Measurements from ENCODE around the gene NEIL1. TPM values are rescaled to one million over a fixed set of nuclear protein-coding genes. Genes with fewer than 3 reads are reported as not detected.

NEIL1 gene
- total and polyA plus RNA-seq, 2 donors (not counting 3 experiments of a cell fraction or from before 2014, with no cell fraction given) = 29.5 TPM

GRCh38 chr15:75339531-75340240, 7.2 kb upstream of the NEIL1 start:
- H3K79me2 ChIP-seq (ENCODE audit: control insufficient read depth, insufficient read depth, low read length) = peaks cover 7% of the 10 kb centered on the region
- no peaks in the 10 kb centered on the region for H3K9me1 ChIP-seq (replicated peaks; ENCODE audit: control insufficient read depth, extremely low read depth, insufficient read depth, low read length)
- no peak for FAIRE-seq
- intact Hi-C loops (cut with micrococcal nuclease) = no loop called here
- H3K27ac ChIP-seq (ENCODE audit: insufficient read depth, low read depth, low read length) = no peak overlapping the region
- no peak overlapping the region for H3K4me3 ChIP-seq (replicated peaks in 1 of 3; ENCODE audit: insufficient read depth in 1 of 3, low read depth in 1 of 3, low read length in 3 of 3)
- H2AFZ ChIP-seq (ENCODE audit: low read depth, low read length) = no peak overlapping the region
- no peak overlapping the region for H3K9ac ChIP-seq (replicated peaks; ENCODE audit: extremely low read depth, insufficient read depth, low read length)
- POLR2A ChIA-PET = no interaction called here
- TF ChIP-seq POLR2A (IDR thresholded peaks at IDR 0.05; ENCODE audit: low read depth, low read length) (no peak), JUN (IDR thresholded peaks at IDR 0.05; ENCODE audit: borderline replicate concordance, insufficient read depth, insufficient read length, low read depth) (no peak), POLR2AphosphoS5 (IDR thresholded peaks at IDR 0.05; ENCODE audit: insufficient read depth, low read depth, low read length) (no peak)
- no peaks in the 10 kb centered on the region for H4K20me1 ChIP-seq (replicated peaks; ENCODE audit: control insufficient read depth, extremely low read depth, insufficient read depth, low read length)
- no peak overlapping the region for H3K4me2 ChIP-seq (ENCODE audit: insufficient read depth, low read length)
- no peak for DNase-seq (ENCODE audit: low read depth, low spot score)
- no peaks in the 10 kb centered on the region for H3K27me3 ChIP-seq (ENCODE audit: control insufficient read depth in 2 of 2, insufficient read depth in 2 of 2, low read length in 2 of 2)
- CTCF ChIA-PET = interaction anchor here (0.5 kb wide), 1 partner anchor 308 kb away, joined by 3 read pairs; the partner anchor contains the start of gene SNX33
- H3K4me1 ChIP-seq (ENCODE audit: control insufficient read depth, extremely low read depth, insufficient read depth, low read length) = peaks cover 10% of the 10 kb centered on the region
- dilution Hi-C loops (cut with MboI; ENCODE audit: extremely low pct_ligation_motif_present, low sequenced_read_pairs) = no loop called here
- peaks cover 0 to 8% of the 10 kb centered on the region in 2 experiments for H3K36me3 ChIP-seq (ENCODE audit: control insufficient read depth in 2 of 2, extremely low read depth in 1 of 2, insufficient read depth in 2 of 2, low read length in 2 of 2)
- no peaks in the 10 kb centered on the region for H3K9me3 ChIP-seq (replicated peaks; ENCODE audit: control insufficient read depth, insufficient read depth, low read length)
- TSS peak; percentile 8 for BruUV-seq (replicated peaks)

GRCh38 chr15:75342221-75342620, 4.6 kb upstream of the NEIL1 start:
- H3K4me2 ChIP-seq (ENCODE audit: insufficient read depth, low read length) = no peak overlapping the region
- H3K9me3 ChIP-seq (replicated peaks; ENCODE audit: control insufficient read depth, insufficient read depth, low read length) = no peaks in the 10 kb centered on the region
- no peak for TF ChIP-seq POLR2A (IDR thresholded peaks at IDR 0.05; ENCODE audit: low read depth, low read length)
- no peak for TF ChIP-seq EZH2 (IDR thresholded peaks at IDR 0.05; ENCODE audit: borderline replicate concordance, low read depth, low read length, severe bottlenecking)
- TF ChIP-seq CTCF (IDR thresholded peaks at IDR 0.05; ENCODE audit: extremely low read depth in 1 of 2, insufficient read depth in 1 of 2, low read depth in 1 of 2, low read length in 2 of 2) = no peak
- TF ChIP-seq JUN (IDR thresholded peaks at IDR 0.05; ENCODE audit: borderline replicate concordance, insufficient read depth, insufficient read length, low read depth) = no peak
- TF ChIP-seq POLR2AphosphoS5 (IDR thresholded peaks at IDR 0.05; ENCODE audit: insufficient read depth, low read depth, low read length) = no peak
- no peak for TF ChIP-seq MYC (IDR thresholded peaks at IDR 0.05; ENCODE audit: low read depth, low read length)
- TF ChIP-seq GATA2 (IDR thresholded peaks at IDR 0.05; ENCODE audit: insufficient read depth, insufficient read length, low read depth, low read length) = no peak
- no peak for TF ChIP-seq FOS (IDR thresholded peaks at IDR 0.05; ENCODE audit: borderline replicate concordance, insufficient read depth, low read length)
- TF ChIP-seq MAX (IDR thresholded peaks at IDR 0.05; ENCODE audit: insufficient read depth, insufficient read length) = no peak
- H3K4me3 ChIP-seq (replicated peaks in 1 of 3; ENCODE audit: insufficient read depth in 1 of 3, low read depth in 1 of 3, low read length in 3 of 3) = no peak overlapping the region
- intact Hi-C loops (cut with micrococcal nuclease) (no loop called here), dilution Hi-C loops (cut with MboI; ENCODE audit: extremely low pct_ligation_motif_present, low sequenced_read_pairs) (no loop called here)
- H3K79me2 ChIP-seq (ENCODE audit: control insufficient read depth, insufficient read depth, low read length) = no peaks in the 10 kb centered on the region
- no peak overlapping the region for H3K27ac ChIP-seq (ENCODE audit: insufficient read depth, low read depth, low read length)
- H3K36me3 ChIP-seq (ENCODE audit: control insufficient read depth in 2 of 2, extremely low read depth in 1 of 2, insufficient read depth in 2 of 2, low read length in 2 of 2) = peaks cover 0 to 8% of the 10 kb centered on the region in 2 experiments
- POLR2A ChIA-PET = no interaction called here
- no peak for DNase-seq (ENCODE audit: low read depth, low spot score)
- no TSS peak for BruUV-seq (replicated peaks)
- peaks cover 4% of the 10 kb centered on the region for H3K4me1 ChIP-seq (ENCODE audit: control insufficient read depth, extremely low read depth, insufficient read depth, low read length)
- no peaks in the 10 kb centered on the region for H4K20me1 ChIP-seq (replicated peaks; ENCODE audit: control insufficient read depth, extremely low read depth, insufficient read depth, low read length)
- no peak overlapping the region for H3K9ac ChIP-seq (replicated peaks; ENCODE audit: extremely low read depth, insufficient read depth, low read length)
- FAIRE-seq = no peak
- CTCF ChIA-PET = no interaction called here
- no peaks in the 10 kb centered on the region for H3K9me1 ChIP-seq (replicated peaks; ENCODE audit: control insufficient read depth, extremely low read depth, insufficient read depth, low read length)
- H3K27me3 ChIP-seq (ENCODE audit: control insufficient read depth in 2 of 2, insufficient read depth in 2 of 2, low read length in 2 of 2) = no peaks in the 10 kb centered on the region
- H2AFZ ChIP-seq (ENCODE audit: low read depth, low read length) = no peak overlapping the region

Data from endothelial cell of umbilical vein (primary cell).